ENCODE measurements around the gene SLC25A25. TPM values are rescaled to one million over a fixed set of nuclear protein-coding genes. Genes with fewer than 3 reads are reported as not detected.

SLC25A25 gene
- total and polyA plus RNA-seq, 9 of the 15 experiments (the other 6 are each of a cell fraction or from before 2014, with no cell fraction given) = 0.07 to 35.9 (median 23.2) TPM

- TF ChIP-seq CSDE1 (IDR thresholded peaks at IDR 0.05) (no peak), E2F5 (CRISPR knock-in tag; IDR thresholded peaks at IDR 0.05) (no peak), MEF2A (IDR thresholded peaks at IDR 0.05; ENCODE audit: control insufficient read depth, low read depth, low read length) (no peak), EP400 (IDR thresholded peaks at IDR 0.05) (peak; percentile 74), SUPT5H (IDR thresholded peaks at IDR 0.05) (no peak), ZSCAN32 (CRISPR knock-in tag; IDR thresholded peaks at IDR 0.05) (no peak), KAT7 (CRISPR knock-in tag; IDR thresholded peaks at IDR 0.05; ENCODE audit: borderline replicate concordance) (no peak), BCOR (IDR thresholded peaks at IDR 0.05) (no peak), CBX8 (IDR thresholded peaks at IDR 0.05; ENCODE audit: borderline replicate concordance, extremely low read depth, low read depth, low read length, poor library complexity, severe bottlenecking) (no peak), NFYB (IDR thresholded peaks at IDR 0.05; ENCODE audit: extremely low read depth, insufficient read length) (no peak), PHB2 (IDR thresholded peaks at IDR 0.05; ENCODE audit: low read depth) (no peak), PTTG1 (tag; IDR thresholded peaks at IDR 0.05; ENCODE audit: low read depth) (no peak), E2F1 (CRISPR knock-in tag; IDR thresholded peaks at IDR 0.05) (0 out of 2 replicates have a peak, but pooled peaks have one; percentile 43), NEUROD1 (IDR thresholded peaks at IDR 0.05; ENCODE audit: borderline replicate concordance, low read depth, low read length, partially characterized antibody) (no peak), NBN (IDR thresholded peaks at IDR 0.05; ENCODE audit: low read depth) (no peak), SMARCE1 (IDR thresholded peaks at IDR 0.05) (no peak), THRAP3 (IDR thresholded peaks at IDR 0.05; ENCODE audit: borderline replicate concordance) (no peak)
- TF ChIP-seq, protein P1, sequence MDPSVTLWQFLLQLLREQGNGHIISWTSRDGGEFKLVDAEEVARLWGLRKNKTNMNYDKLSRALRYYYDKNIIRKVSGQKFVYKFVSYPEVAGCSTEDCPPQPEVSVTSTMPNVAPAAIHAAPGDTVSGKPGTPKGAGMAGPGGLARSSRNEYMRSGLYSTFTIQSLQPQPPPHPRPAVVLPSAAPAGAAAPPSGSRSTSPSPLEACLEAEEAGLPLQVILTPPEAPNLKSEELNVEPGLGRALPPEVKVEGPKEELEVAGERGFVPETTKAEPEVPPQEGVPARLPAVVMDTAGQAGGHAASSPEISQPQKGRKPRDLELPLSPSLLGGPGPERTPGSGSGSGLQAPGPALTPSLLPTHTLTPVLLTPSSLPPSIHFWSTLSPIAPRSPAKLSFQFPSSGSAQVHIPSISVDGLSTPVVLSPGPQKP (CRISPR knock-in tag; IDR thresholded peaks at IDR 0.05) = no peak
- TF ChIP-seq, protein P2, sequence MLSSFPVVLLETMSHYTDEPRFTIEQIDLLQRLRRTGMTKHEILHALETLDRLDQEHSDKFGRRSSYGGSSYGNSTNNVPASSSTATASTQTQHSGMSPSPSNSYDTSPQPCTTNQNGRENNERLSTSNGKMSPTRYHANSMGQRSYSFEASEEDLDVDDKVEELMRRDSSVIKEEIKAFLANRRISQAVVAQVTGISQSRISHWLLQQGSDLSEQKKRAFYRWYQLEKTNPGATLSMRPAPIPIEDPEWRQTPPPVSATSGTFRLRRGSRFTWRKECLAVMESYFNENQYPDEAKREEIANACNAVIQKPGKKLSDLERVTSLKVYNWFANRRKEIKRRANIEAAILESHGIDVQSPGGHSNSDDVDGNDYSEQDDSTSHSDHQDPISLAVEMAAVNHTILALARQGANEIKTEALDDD (IDR thresholded peaks at IDR 0.05) = no peak
- TF ChIP-seq, protein P3, sequence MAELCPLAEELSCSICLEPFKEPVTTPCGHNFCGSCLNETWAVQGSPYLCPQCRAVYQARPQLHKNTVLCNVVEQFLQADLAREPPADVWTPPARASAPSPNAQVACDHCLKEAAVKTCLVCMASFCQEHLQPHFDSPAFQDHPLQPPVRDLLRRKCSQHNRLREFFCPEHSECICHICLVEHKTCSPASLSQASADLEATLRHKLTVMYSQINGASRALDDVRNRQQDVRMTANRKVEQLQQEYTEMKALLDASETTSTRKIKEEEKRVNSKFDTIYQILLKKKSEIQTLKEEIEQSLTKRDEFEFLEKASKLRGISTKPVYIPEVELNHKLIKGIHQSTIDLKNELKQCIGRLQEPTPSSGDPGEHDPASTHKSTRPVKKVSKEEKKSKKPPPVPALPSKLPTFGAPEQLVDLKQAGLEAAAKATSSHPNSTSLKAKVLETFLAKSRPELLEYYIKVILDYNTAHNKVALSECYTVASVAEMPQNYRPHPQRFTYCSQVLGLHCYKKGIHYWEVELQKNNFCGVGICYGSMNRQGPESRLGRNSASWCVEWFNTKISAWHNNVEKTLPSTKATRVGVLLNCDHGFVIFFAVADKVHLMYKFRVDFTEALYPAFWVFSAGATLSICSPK (IDR thresholded peaks at IDR 0.05; ENCODE audit: borderline replicate concordance) = no peak
- TF ChIP-seq, protein P4, sequence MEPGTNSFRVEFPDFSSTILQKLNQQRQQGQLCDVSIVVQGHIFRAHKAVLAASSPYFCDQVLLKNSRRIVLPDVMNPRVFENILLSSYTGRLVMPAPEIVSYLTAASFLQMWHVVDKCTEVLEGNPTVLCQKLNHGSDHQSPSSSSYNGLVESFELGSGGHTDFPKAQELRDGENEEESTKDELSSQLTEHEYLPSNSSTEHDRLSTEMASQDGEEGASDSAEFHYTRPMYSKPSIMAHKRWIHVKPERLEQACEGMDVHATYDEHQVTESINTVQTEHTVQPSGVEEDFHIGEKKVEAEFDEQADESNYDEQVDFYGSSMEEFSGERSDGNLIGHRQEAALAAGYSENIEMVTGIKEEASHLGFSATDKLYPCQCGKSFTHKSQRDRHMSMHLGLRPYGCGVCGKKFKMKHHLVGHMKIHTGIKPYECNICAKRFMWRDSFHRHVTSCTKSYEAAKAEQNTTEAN (CRISPR knock-in tag; IDR thresholded peaks at IDR 0.05) = no peak
These were observed 33.0 kb upstream of the SLC25A25 start (continued) for GRCh38 chr9:128034821-128035652.
